VCaP (cell line): ENCODE data around the gene NCOR2.

Experiments used
- H3K27ac ChIP-seq: fragments of 450-650 bp; 2 replicates; pipeline ENCODE4 v1.5.1; 2017
- CTCF ChIP-seq: fragments of 450-650 bp; conservative IDR thresholded peaks from 2 replicates; pipeline ENCODE4 v1.5.1; 2017; ENCODE audit warnings: mild to moderate bottlenecking, moderate library complexity

The NCOR2 gene

GRCh38 chr12:124537525-124538193 is 29.8 kb downstream of the NCOR2 start:
- no peak for TF ChIP-seq CTCF
- H3K27ac ChIP-seq = peak overlapping the region; percentile 13; the same call in 1 of the 2 replicates

- H3K27ac ChIP-seq = no peak overlapping the region
- no peak for TF ChIP-seq CTCF
Observed at GRCh38 chr12:124536641-124537040, 30.8 kb downstream of the NCOR2 start.

GRCh38 chr12:124534776-124535740 is 32.4 kb downstream of the NCOR2 start:
- no peak for TF ChIP-seq CTCF
- no peak overlapping the region for H3K27ac ChIP-seq

- no peak for TF ChIP-seq CTCF
- no peak overlapping the region for H3K27ac ChIP-seq
Observed at GRCh38 chr12:124533456-124533855, 34.0 kb downstream of the NCOR2 start.

- no peak for TF ChIP-seq CTCF
- no peak overlapping the region for H3K27ac ChIP-seq
Observed at GRCh38 chr12:124532967-124533366, 34.4 kb downstream of the NCOR2 start.

GRCh38 chr12:124532331-124532750 is 35.1 kb downstream of the NCOR2 start:
- H3K27ac ChIP-seq = no peak overlapping the region
- no peak for TF ChIP-seq CTCF

GRCh38 chr12:124531906-124532305 is 35.5 kb downstream of the NCOR2 start:
- no peak for TF ChIP-seq CTCF
- H3K27ac ChIP-seq = no peak overlapping the region
